Activated CD8-positive, alpha-beta T cell treated with anti-CD3 and anti-CD28 coated beads for 36 hours (primary cell): ENCODE data around the gene REXO1. TPM values are rescaled to one million over a fixed set of nuclear protein-coding genes. Genes with fewer than 3 reads are reported as not detected.
A peak's percentile ranks its signal among the peaks of the same experiment; 100 is the strongest.

Source experiments
- ATAC-seq: fragments of 200-7000 bp; cut with Tn5 transposase; one replicate; pipeline ENCODE4 v1.10.0; 2021; ENCODE audit warnings: mild to moderate bottlenecking, moderate library complexity
- CTCF ChIA-PET: fragments of 350-600 bp; sonication (Branson Sonifier 250); formaldehyde crosslinking; loops from one replicate; lab custom pipeline; 2021; ENCODE audit warnings: antibody characterized with exemption; lab: Charles Lee
- POLR2A ChIA-PET: fragments of 350-600 bp; sonication (Branson Sonifier 250); formaldehyde crosslinking; loops from one replicate; lab custom pipeline; 2021; ENCODE audit warnings: antibody characterized with exemption; lab: Charles Lee
- DNase-seq: peaks from one replicate; pipeline ENCODE4 v3.0.0-alpha.2; 2020
- H3K27ac Mint-ChIP-seq: one replicate; pipeline ENCODE4 v1.8.0; 2021; ENCODE audit warnings: mild to moderate bottlenecking, mixed read lengths
- H3K27me3 Mint-ChIP-seq: one replicate; pipeline ENCODE4 v1.8.0; 2021; ENCODE audit warnings: mixed read lengths
- H3K36me3 Mint-ChIP-seq: one replicate; pipeline ENCODE4 v1.8.0; 2021; ENCODE audit warnings: low read depth, mixed read lengths
- H3K4me1 Mint-ChIP-seq: one replicate; pipeline ENCODE4 v1.8.0; 2021; ENCODE audit warnings: low read depth, mixed read lengths
- H3K4me3 Mint-ChIP-seq: one replicate; pipeline ENCODE4 v1.8.0; 2021; ENCODE audit warnings: mild to moderate bottlenecking, moderate library complexity, mixed read lengths
- H3K9me3 Mint-ChIP-seq: one replicate; pipeline ENCODE4 v1.8.0; 2021; ENCODE audit warnings: mixed read lengths
- intact Hi-C: fragments of 100-400 bp; cut with micrococcal nuclease; formaldehyde crosslinking; loops from one replicate; pipeline ENCODE4 v1.10.0; 2022
- total RNA-seq, 2 experiments: library from RNA; stranded (reverse); gene quantifications; one replicate each; pipeline ENCODE4 v1.2.3, GENCODE V29; 2021
- TF ChIP-seq, protein P1 (sequence below): fragments of 200-600 bp; IDR thresholded peaks from one replicate; pipeline ENCODE4 v1.8.0; 2022; ENCODE audit warnings: antibody characterized with exemption, mild to moderate bottlenecking

Gene REXO1
- total RNA-seq, 2 experiments from 2014 or later = 43.4 to 46.8 TPM

DNA sequence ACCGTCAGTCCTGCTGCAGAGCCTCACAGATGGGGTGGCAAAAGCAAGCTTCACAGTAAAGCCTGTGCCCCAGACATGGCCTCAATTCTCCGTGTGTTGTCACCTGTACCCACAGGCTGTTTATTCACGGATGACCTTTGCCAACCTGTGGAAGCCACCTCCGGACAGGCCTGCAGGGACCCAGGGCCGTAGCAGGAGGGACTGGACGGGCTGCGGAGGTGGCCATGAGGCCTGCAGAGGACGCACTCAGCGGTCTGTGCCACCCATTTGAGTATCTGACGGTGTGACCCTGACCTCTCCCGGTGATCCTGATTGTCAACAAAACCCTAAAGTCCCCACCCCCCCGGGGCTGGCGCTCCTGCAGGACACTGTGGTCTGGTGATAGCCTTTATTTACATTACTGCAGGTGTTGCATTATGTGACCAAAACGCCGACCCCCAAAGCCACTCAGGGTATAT is 22.9 kb upstream of the REXO1 start:
- H3K9me3 Mint-ChIP-seq = no peaks in the 10 kb centered on the region
- CTCF ChIA-PET = interaction anchor here (0.7 kb wide), 1 partner anchor 33 kb away, joined by 5 read pairs; no protein-coding TSS in a partner anchor

GRCh38 chr19:1868971-1869370 is 20.7 kb upstream of the REXO1 start:
- POLR2A ChIA-PET = interaction anchor here (0.7 to 1.3 kb wide), 2 partner anchors 13 to 47 kb away, joined by 3 read pairs; no protein-coding TSS in a partner anchor
- CTCF ChIA-PET = interaction anchor here (1.0 to 1.7 kb wide), 3 partner anchors 31 to 70 kb away, joined by 3 to 5 read pairs (median 5); no protein-coding TSS in a partner anchor
- Mint-ChIP-seq H3K27ac (peak overlapping the region; percentile 34), H3K4me3 (no peak overlapping the region), H3K9me3 (no peaks in the 10 kb centered on the region), H3K4me1 (peaks cover 21% of the 10 kb centered on the region), H3K27me3 (no peaks in the 10 kb centered on the region), H3K36me3 (peaks cover 20% of the 10 kb centered on the region)
- TF ChIP-seq, protein P1, sequence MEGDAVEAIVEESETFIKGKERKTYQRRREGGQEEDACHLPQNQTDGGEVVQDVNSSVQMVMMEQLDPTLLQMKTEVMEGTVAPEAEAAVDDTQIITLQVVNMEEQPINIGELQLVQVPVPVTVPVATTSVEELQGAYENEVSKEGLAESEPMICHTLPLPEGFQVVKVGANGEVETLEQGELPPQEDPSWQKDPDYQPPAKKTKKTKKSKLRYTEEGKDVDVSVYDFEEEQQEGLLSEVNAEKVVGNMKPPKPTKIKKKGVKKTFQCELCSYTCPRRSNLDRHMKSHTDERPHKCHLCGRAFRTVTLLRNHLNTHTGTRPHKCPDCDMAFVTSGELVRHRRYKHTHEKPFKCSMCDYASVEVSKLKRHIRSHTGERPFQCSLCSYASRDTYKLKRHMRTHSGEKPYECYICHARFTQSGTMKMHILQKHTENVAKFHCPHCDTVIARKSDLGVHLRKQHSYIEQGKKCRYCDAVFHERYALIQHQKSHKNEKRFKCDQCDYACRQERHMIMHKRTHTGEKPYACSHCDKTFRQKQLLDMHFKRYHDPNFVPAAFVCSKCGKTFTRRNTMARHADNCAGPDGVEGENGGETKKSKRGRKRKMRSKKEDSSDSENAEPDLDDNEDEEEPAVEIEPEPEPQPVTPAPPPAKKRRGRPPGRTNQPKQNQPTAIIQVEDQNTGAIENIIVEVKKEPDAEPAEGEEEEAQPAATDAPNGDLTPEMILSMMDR = no peak
- no peak for DNase-seq
- intact Hi-C loops = no loop called here
- no peak for ATAC-seq

More for the DNA sequence above, 22.9 kb upstream of the REXO1 start:
- DNase-seq (no peak), ATAC-seq (no peak)
- POLR2A ChIA-PET = no interaction called here
- TF ChIP-seq, protein P1 = no peak
- no peak overlapping the region for H3K27ac Mint-ChIP-seq
- intact Hi-C loops = no loop called here
- peaks cover 27% of the 10 kb centered on the region for H3K4me1 Mint-ChIP-seq
- no peak overlapping the region for H3K4me3 Mint-ChIP-seq
- H3K27me3 Mint-ChIP-seq = no peaks in the 10 kb centered on the region
- H3K36me3 Mint-ChIP-seq = peaks cover 33% of the 10 kb centered on the region

- CTCF ChIA-PET = no interaction called here
- H3K4me1 Mint-ChIP-seq = peaks cover 12% of the 10 kb centered on the region
- ATAC-seq (no peak), DNase-seq (no peak)
- POLR2A ChIA-PET = interaction anchor here (1.3 to 4.0 kb wide), 2 partner anchors 8 to 15 kb away, joined by 3 to 39 read pairs; no protein-coding TSS in a partner anchor
- H3K27ac Mint-ChIP-seq = no peak overlapping the region
- H3K27me3 Mint-ChIP-seq = no peaks in the 10 kb centered on the region
- H3K9me3 Mint-ChIP-seq = no peaks in the 10 kb centered on the region
- intact Hi-C loops = no loop called here
- TF ChIP-seq, protein P1 = no peak
- no peak overlapping the region for H3K4me3 Mint-ChIP-seq
- peaks cover 14% of the 10 kb centered on the region for H3K36me3 Mint-ChIP-seq
These were observed 19.1 kb upstream of the REXO1 start for GRCh38 chr19:1867349-1867724.

GRCh38 chr19:1866693-1867348 is 18.5 kb upstream of the REXO1 start:
- H3K36me3 Mint-ChIP-seq = peaks cover 18% of the 10 kb centered on the region
- ATAC-seq = no peak
- TF ChIP-seq, protein P1 = no peak
- no peaks in the 10 kb centered on the region for H3K27me3 Mint-ChIP-seq
- POLR2A ChIA-PET = interaction anchor here (0.9 to 4.0 kb wide), 3 partner anchors 9 to 31 kb away, joined by 3 to 39 read pairs (median 4); no protein-coding TSS in a partner anchor
- intact Hi-C loops = no loop called here
- no peaks in the 10 kb centered on the region for H3K9me3 Mint-ChIP-seq
- CTCF ChIA-PET = interaction anchor here (1.1 kb wide), 1 partner anchor 30 kb away, joined by 3 read pairs; no protein-coding TSS in a partner anchor
- H3K27ac Mint-ChIP-seq = peak overlapping the region; percentile 43
- H3K4me1 Mint-ChIP-seq = peaks cover 12% of the 10 kb centered on the region
- no peak overlapping the region for H3K4me3 Mint-ChIP-seq
- DNase-seq = no peak
